NT2/D1 (cell line): Measurements from ENCODE around the gene SH3GLB1.

Source experiments
- SUZ12 ChIP-seq: IDR thresholded peaks from 2 replicates; pipeline ENCODE4 v1.6.1; 2011; ENCODE audit not compliant: insufficient read length, insufficient read depth; ENCODE audit errors: extremely low read depth
- YY1 ChIP-seq: IDR thresholded peaks from 2 replicates; pipeline ENCODE4 v1.6.1; 2011; ENCODE audit not compliant: insufficient read length, insufficient read depth
- ZNF274 ChIP-seq: IDR thresholded peaks from 2 replicates; pipeline ENCODE4 v1.6.1; 2011; ENCODE audit warnings: mild to moderate bottlenecking, low read depth, low read length

GRCh38 chr1:86704458-86704971, at the start of gene SH3GLB1:
- TF ChIP-seq ZNF274: no peak
- TF ChIP-seq SUZ12: no peak
- TF ChIP-seq YY1: no peak
